Measurements from ENCODE around the gene DHDH. TPM values are rescaled to one million over a fixed set of nuclear protein-coding genes. Genes with fewer than 3 reads are reported as not detected.

Gene DHDH
- total RNA-seq, 1 donor from 2014 or later = 3.2 TPM

DNA sequence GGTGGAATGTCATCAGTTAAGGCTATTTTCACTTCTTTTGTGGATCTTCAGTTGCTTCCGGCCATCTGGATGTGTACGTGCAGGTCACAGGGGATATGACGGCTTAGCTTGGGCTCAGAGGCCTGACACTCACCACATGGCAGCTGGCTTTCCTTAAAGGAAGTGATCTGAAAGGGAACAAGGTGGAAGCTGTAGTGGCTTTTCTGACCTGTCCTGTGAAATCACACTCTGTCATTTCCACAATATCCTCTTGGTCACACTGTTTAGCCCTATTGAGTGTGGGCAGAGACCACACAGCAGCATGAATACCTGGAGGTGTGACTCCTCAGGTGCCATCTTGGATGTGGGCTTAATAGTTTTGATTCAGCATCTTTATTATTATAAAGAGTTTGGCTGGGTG is 16.7 kb downstream of the DHDH start:
- Mint-ChIP-seq H3K4me1 (peaks cover 3% of the 10 kb centered on the region), H3K27me3 (ENCODE audit: low read depth) (no peaks in the 10 kb centered on the region), H3K4me3 (no peak overlapping the region), H3K27ac (no peak overlapping the region), H3K9me3 (peaks cover 3% of the 10 kb centered on the region), H3K36me3 (no peaks in the 10 kb centered on the region)
- TF ChIP-seq, protein P1, sequence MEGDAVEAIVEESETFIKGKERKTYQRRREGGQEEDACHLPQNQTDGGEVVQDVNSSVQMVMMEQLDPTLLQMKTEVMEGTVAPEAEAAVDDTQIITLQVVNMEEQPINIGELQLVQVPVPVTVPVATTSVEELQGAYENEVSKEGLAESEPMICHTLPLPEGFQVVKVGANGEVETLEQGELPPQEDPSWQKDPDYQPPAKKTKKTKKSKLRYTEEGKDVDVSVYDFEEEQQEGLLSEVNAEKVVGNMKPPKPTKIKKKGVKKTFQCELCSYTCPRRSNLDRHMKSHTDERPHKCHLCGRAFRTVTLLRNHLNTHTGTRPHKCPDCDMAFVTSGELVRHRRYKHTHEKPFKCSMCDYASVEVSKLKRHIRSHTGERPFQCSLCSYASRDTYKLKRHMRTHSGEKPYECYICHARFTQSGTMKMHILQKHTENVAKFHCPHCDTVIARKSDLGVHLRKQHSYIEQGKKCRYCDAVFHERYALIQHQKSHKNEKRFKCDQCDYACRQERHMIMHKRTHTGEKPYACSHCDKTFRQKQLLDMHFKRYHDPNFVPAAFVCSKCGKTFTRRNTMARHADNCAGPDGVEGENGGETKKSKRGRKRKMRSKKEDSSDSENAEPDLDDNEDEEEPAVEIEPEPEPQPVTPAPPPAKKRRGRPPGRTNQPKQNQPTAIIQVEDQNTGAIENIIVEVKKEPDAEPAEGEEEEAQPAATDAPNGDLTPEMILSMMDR (IDR thresholded peaks at IDR 0.05; ENCODE audit: unreplicated experiment) = no peak
- no peak for DNase-seq (ENCODE audit: low spot score in 2 of 2, unreplicated experiment in 2 of 2)

DNA sequence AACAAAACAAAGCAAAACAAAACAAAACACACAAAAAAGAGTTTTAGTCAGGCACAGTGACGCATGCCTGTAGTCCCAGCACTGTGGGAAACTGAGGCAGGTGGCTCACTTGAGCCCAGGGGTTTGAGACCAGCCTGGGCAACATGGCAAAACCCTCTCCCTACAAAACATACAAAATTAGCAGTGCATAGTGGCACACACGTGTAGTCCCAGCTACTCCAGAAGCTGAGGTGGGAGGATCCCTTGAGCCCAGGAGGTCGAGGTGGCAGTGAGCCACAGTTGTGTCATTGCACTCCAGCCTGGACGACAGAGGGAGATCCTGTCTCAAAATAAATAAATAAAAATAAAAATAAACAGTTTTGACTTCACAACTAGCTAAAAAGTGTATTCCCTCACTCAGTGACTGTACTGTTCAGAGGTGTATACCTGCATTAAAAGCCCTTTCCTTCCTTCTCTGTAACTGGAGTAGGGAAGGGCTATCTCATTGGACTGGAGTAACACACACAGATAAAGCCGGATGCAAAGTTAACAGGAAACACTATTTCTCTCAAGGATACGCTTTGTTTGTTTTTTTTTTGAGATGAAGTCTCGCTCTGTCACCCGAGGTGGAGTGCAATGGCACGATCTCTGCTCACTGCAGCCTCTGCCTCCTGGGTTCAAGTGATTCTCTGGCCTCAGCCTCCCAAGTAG is 17.5 kb downstream of the DHDH start:
- TF ChIP-seq, protein P1 (IDR thresholded peaks at IDR 0.05; ENCODE audit: unreplicated experiment) = no peak
- H3K36me3 Mint-ChIP-seq = no peaks in the 10 kb centered on the region
- no peak overlapping the region for H3K4me3 Mint-ChIP-seq
- peaks cover 3% of the 10 kb centered on the region for H3K9me3 Mint-ChIP-seq
- peaks cover 11% of the 10 kb centered on the region for H3K4me1 Mint-ChIP-seq
- H3K27ac Mint-ChIP-seq = no peak overlapping the region
- DNase-seq (ENCODE audit: low spot score in 2 of 2, unreplicated experiment in 2 of 2) = no peak
- H3K27me3 Mint-ChIP-seq (ENCODE audit: low read depth) = no peaks in the 10 kb centered on the region

DNA sequence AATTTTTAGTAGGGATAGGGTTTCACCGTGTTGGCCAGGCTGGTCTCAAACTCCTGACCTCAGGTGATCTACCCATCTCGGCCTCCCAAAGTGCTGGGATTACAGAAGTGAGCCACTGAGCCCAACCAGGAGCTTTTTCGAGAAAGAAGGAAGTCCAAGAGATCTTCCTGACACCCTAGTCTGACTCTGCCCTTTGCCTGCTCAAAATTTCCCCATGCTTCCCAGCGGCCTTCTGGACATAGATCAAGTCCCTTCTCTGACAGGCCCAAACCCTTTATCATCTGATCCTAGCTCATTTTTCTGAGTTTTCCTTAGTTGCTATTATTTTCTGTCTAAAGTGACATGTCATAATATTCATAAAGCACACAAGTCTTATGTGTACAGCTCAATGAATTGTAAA is 19.6 kb downstream of the DHDH start:
- Mint-ChIP-seq H3K36me3 (peaks cover 16% of the 10 kb centered on the region), H3K27ac (no peak overlapping the region)

DNA sequence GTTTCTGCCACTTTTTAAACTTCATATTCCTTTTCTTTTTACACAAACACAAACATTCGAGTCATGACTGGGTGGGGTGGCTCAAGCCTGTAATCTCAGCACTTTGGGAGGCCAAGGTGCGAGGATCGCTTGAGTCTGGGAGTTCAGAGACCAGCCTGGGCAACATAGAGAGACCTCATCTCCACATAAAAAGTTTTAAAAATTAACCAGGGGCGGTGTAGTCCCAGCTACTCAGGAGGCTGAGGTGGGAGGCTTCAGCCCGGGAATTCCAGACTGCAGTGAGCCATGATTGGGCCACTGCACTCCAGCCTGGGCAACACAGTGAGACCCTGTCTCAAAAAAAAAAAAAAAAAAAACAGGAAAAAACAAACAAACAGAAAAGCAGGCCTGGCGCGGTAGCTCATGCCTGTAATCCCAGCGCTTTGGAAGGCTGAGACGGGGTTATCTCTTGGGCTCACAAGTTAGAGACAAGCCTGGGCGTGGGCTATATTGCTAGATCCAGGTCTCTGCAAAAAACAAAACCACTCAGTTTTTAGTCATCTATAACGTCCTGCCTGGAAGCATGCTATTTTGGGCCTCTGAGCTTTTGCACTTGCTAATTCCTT is 20.6 kb downstream of the DHDH start:
- peak overlapping the region; percentile 96 for H3K27ac Mint-ChIP-seq
- DNase-seq (ENCODE audit: low spot score in 2 of 2, unreplicated experiment in 2 of 2) = no peak
- peak overlapping the region; percentile 84 for H3K4me3 Mint-ChIP-seq
- H3K27me3 Mint-ChIP-seq (ENCODE audit: low read depth) = no peaks in the 10 kb centered on the region
- H3K4me1 Mint-ChIP-seq = peaks cover 13% of the 10 kb centered on the region
- H3K36me3 Mint-ChIP-seq = peaks cover 18% of the 10 kb centered on the region
- no peaks in the 10 kb centered on the region for H3K9me3 Mint-ChIP-seq
- TF ChIP-seq, protein P1 (IDR thresholded peaks at IDR 0.05; ENCODE audit: unreplicated experiment) = no peak

More for the DNA sequence above, 19.6 kb downstream of the DHDH start:
- H3K9me3 Mint-ChIP-seq = peaks cover 2% of the 10 kb centered on the region
- no peak for DNase-seq (ENCODE audit: low spot score in 2 of 2, unreplicated experiment in 2 of 2)
- no peak overlapping the region for H3K4me3 Mint-ChIP-seq
- TF ChIP-seq, protein P1 (IDR thresholded peaks at IDR 0.05; ENCODE audit: unreplicated experiment) = no peak
- no peaks in the 10 kb centered on the region for H3K27me3 Mint-ChIP-seq (ENCODE audit: low read depth)
- peaks cover 13% of the 10 kb centered on the region for H3K4me1 Mint-ChIP-seq

DNA sequence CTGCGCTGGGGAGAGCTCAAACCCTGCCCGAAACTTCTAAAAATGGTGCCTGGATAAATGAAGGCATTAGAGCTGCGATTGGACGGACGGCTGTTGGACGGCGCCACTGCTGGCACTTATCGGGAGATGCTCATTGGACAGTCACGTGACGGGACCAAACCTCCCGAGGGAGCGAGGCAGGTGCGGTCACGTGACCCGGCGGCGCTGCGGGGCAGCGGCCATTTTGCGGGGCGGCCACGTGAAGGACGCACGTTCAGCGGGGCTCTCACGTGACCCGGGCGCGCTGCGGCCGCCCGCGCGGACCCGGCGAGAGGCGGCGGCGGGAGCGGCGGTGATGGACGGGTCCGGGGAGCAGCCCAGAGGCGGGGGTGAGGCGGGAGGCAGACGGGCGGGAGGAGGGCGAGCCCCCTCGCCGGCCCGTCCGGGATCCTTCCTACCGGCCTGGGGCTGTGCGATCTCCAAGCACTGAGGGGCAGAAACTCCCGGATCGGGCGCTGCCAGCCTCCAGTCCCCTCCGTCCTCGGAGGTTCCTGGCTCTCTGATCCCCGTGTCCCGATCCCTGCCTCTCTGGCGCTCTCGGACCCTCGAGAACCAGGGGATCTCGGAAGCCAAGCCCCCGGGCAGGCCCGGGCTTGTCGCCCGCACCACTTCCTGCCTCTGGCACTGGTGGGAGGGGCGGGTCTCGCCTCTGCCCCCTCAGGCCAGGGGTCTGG is 21.3 kb downstream of the DHDH start, which contains the start of gene BAX:
TSS of gene BAX (plus strand) at position 281 of the 713 bp plus-strand sequence. CDS start at position 335, 54 bp downstream.
- Mint-ChIP-seq H3K4me3 (peak within 1 kb of the TSS; percentile 84), H3K27me3 (ENCODE audit: low read depth) (no peaks in the 10 kb centered on the region), H3K36me3 (peaks cover 18% of the 10 kb centered on the region), H3K9me3 (no peaks in the 10 kb centered on the region), H3K27ac (peak within 1 kb of the TSS; percentile 96), H3K4me1 (peaks cover 13% of the 10 kb centered on the region)
- peak; percentile 95 to 96 for DNase-seq (ENCODE audit: low spot score in 2 of 2, unreplicated experiment in 2 of 2)
- TF ChIP-seq, protein P1 (IDR thresholded peaks at IDR 0.05; ENCODE audit: unreplicated experiment) = no peak
